Muscle of leg (tissue), 16 donors: Measurements from ENCODE around the gene SLC47A1. TPM values are rescaled to one million over a fixed set of nuclear protein-coding genes. Genes with fewer than 3 reads are reported as not detected.

Experiments
- DNase-seq: peaks from one replicate; pipeline ENCODE4 v3.0.0; 2013
- H3K27ac ChIP-seq: one replicate; pipeline ENCODE4 v1.5.1; 2013; ENCODE audit warnings: mild to moderate bottlenecking, low read length, control low read depth
- H3K27me3 ChIP-seq: one replicate; pipeline ENCODE4 v1.6.1; 2013; ENCODE audit warnings: low read length; ENCODE audit not compliant: control insufficient read depth, insufficient read depth
- H3K36me3 ChIP-seq: one replicate; pipeline ENCODE4 v1.6.1; 2013; ENCODE audit warnings: low read length; ENCODE audit not compliant: control insufficient read depth, insufficient read depth
- H3K4me1 ChIP-seq: one replicate; pipeline ENCODE4 v1.6.1; 2013; ENCODE audit warnings: low read length; ENCODE audit not compliant: control insufficient read depth, insufficient read depth
- H3K4me3 ChIP-seq: one replicate; pipeline ENCODE4 v1.5.1; 2013; ENCODE audit warnings: low read length, control low read depth
- H3K9me3 ChIP-seq: replicated peaks from 2 replicates; pipeline ENCODE4 v1.6.1; 2013; ENCODE audit warnings: low read depth, low read length; ENCODE audit not compliant: control insufficient read depth
- WGBS: methylation state at CpG from one replicate; pipeline ENCODE4 v1.1.5; 2013; ENCODE audit warnings: missing lambda C conversion rate; ENCODE audit not compliant: insufficient coverage; 5-methylcytosine and 5-hydroxymethylcytosine counted together
- long read RNA-seq, 11 donors: transcript quantifications; one replicate each; lab custom pipeline, GENCODE V29; 2026
- polyA plus RNA-seq, 8 donors: library from polyadenylated mRNA; unstranded; fragments of 120-200 nt; gene quantifications; one replicate each; pipeline versions ENCODE4 v1.2.1 to v1.2.3, GENCODE V29; 2013; ENCODE audit warnings: inconsistent platforms in 1 of 8, low replicate concordance in 1 of 8; ENCODE audit not compliant: insufficient read length in 8 of 8, insufficient read depth in 1 of 8
- total RNA-seq: library from RNA; stranded (reverse); fragments of 120-200 nt; gene quantifications from one replicate; pipeline ENCODE4 v1.2.4, GENCODE V29; 2013

Gene SLC47A1
- total RNA-seq = 0.71 TPM
- polyA plus RNA-seq = 1 to 10 TPM in 6 of 8 donors, under 1 TPM in 2; 0.77 to 1.3 (median 1.1) TPM
- long read RNA-seq, donor 1 = 0 reads
- long read RNA-seq, donor 2 = 0 reads
- long read RNA-seq, donor 3 = 0 reads
- long read RNA-seq, donor 4 = 0 reads
- long read RNA-seq, donor 5 = 0 reads
- long read RNA-seq, donor 6 = 0 reads
- long read RNA-seq, donor 7 = 0 reads
- long read RNA-seq, donor 8 = 0 reads
- long read RNA-seq, donor 9 = 0 reads
- long read RNA-seq, donor 10 = 0 reads
- long read RNA-seq, donor 11, partial matches to known transcripts = 0 of 1 reads
- long read RNA-seq, donor 11, other reads (novel, unspliced or antisense) = 0 of 1 reads

GRCh38 chr17:19533718-19534561, at the start of gene SLC47A1:
TSS of gene SLC47A1 (plus strand) at chr17:19533854. CDS start at chr17:19533940, 86 bp downstream.
- peak within 1 kb of the TSS; percentile 57 for H3K4me3 ChIP-seq
- H3K9me3 ChIP-seq = no peaks in the 10 kb centered on the region
- no peak within 1 kb of the TSS for H3K27ac ChIP-seq
- H3K27me3 ChIP-seq = peaks cover 35% of the 10 kb centered on the region
- H3K36me3 ChIP-seq = no peaks in the 10 kb centered on the region
- DNase-seq = peak; percentile 27
- peaks cover 27% of the 10 kb centered on the region for H3K4me1 ChIP-seq
- under 1% methylated on average over 85 of the region's 87 CpGs for WGBS

- peaks cover 24% of the 10 kb centered on the region for H3K4me1 ChIP-seq
- no peaks in the 10 kb centered on the region for H3K9me3 ChIP-seq
- H3K4me3 ChIP-seq = no peak overlapping the region
- DNase-seq = no peak
- WGBS = no CpG with 5 or more reads among the region's 3 CpGs
- no peaks in the 10 kb centered on the region for H3K27me3 ChIP-seq
- no peak overlapping the region for H3K27ac ChIP-seq
- no peaks in the 10 kb centered on the region for H3K36me3 ChIP-seq
Measured at GRCh38 chr17:19485800-19486340, 47.8 kb upstream of the SLC47A1 start.

GRCh38 chr17:19486351-19487023, 47.2 kb upstream of the SLC47A1 start:
- no peaks in the 10 kb centered on the region for H3K27me3 ChIP-seq
- peak overlapping the region; percentile 62 for H3K27ac ChIP-seq
- H3K36me3 ChIP-seq = no peaks in the 10 kb centered on the region
- H3K4me1 ChIP-seq = peaks cover 24% of the 10 kb centered on the region
- H3K9me3 ChIP-seq = no peaks in the 10 kb centered on the region
- DNase-seq = no peak
- no peak overlapping the region for H3K4me3 ChIP-seq
- WGBS = 94% methylated on average over 9 of the region's 13 CpGs

- no peaks in the 10 kb centered on the region for H3K36me3 ChIP-seq
- no peak overlapping the region for H3K4me3 ChIP-seq
- H3K27ac ChIP-seq = peak overlapping the region; percentile 62
- no peaks in the 10 kb centered on the region for H3K27me3 ChIP-seq
- no peaks in the 10 kb centered on the region for H3K9me3 ChIP-seq
- peaks cover 23% of the 10 kb centered on the region for H3K4me1 ChIP-seq
- 27% methylated on average over 3 of the region's 12 CpGs for WGBS
- peak; percentile 88 for DNase-seq
Measured at GRCh38 chr17:19487024-19487600, 46.5 kb upstream of the SLC47A1 start.

GRCh38 chr17:19492141-19492540, 41.5 kb upstream of the SLC47A1 start:
- no peak overlapping the region for H3K27ac ChIP-seq
- no CpG with 5 or more reads among the region's 5 CpGs for WGBS
- H3K36me3 ChIP-seq = no peaks in the 10 kb centered on the region
- H3K4me3 ChIP-seq = no peak overlapping the region
- H3K27me3 ChIP-seq = no peaks in the 10 kb centered on the region
- H3K4me1 ChIP-seq = peaks cover 14% of the 10 kb centered on the region
- H3K9me3 ChIP-seq = no peaks in the 10 kb centered on the region
- DNase-seq = no peak

- Histone ChIP-seq H3K27ac (no peak overlapping the region), H3K4me1 (no peaks in the 10 kb centered on the region), H3K4me3 (no peak overlapping the region), H3K27me3 (no peaks in the 10 kb centered on the region), H3K36me3 (no peaks in the 10 kb centered on the region), H3K9me3 (no peaks in the 10 kb centered on the region)
- no peak for DNase-seq
- 93% methylated on average over 39 of the region's 40 CpGs for WGBS
Measured at GRCh38 chr17:19494961-19495806, 38.5 kb upstream of the SLC47A1 start.

- Histone ChIP-seq H3K36me3 (no peaks in the 10 kb centered on the region), H3K27me3 (no peaks in the 10 kb centered on the region), H3K9me3 (no peaks in the 10 kb centered on the region), H3K27ac (no peak overlapping the region), H3K4me1 (no peaks in the 10 kb centered on the region), H3K4me3 (no peak overlapping the region)
- no CpG with 5 or more reads among the region's 6 CpGs for WGBS
- DNase-seq = no peak
Measured at GRCh38 chr17:19495828-19496528, 37.7 kb upstream of the SLC47A1 start.

GRCh38 chr17:19497624-19498023, 36.0 kb upstream of the SLC47A1 start:
- H3K36me3 ChIP-seq = no peaks in the 10 kb centered on the region
- no peaks in the 10 kb centered on the region for H3K27me3 ChIP-seq
- no peaks in the 10 kb centered on the region for H3K4me1 ChIP-seq
- no peak overlapping the region for H3K4me3 ChIP-seq
- no peak for DNase-seq
- no peaks in the 10 kb centered on the region for H3K9me3 ChIP-seq
- no peak overlapping the region for H3K27ac ChIP-seq

GRCh38 chr17:19501219-19501618, 32.4 kb upstream of the SLC47A1 start:
- DNase-seq = no peak
- no peak overlapping the region for H3K27ac ChIP-seq
- H3K4me1 ChIP-seq = no peaks in the 10 kb centered on the region
- no peaks in the 10 kb centered on the region for H3K9me3 ChIP-seq
- 71% methylated on average over 1 of the region's 2 CpGs for WGBS
- H3K4me3 ChIP-seq = no peak overlapping the region
- H3K27me3 ChIP-seq = no peaks in the 10 kb centered on the region
- H3K36me3 ChIP-seq = no peaks in the 10 kb centered on the region
